ENCODE data around the gene F10.
"Not testable (repeated sequence)": the region's sequence is repeated elsewhere in the genome, so short reads cannot be mapped to it uniquely, and the experiment has no call there.

F10 gene

DNA sequence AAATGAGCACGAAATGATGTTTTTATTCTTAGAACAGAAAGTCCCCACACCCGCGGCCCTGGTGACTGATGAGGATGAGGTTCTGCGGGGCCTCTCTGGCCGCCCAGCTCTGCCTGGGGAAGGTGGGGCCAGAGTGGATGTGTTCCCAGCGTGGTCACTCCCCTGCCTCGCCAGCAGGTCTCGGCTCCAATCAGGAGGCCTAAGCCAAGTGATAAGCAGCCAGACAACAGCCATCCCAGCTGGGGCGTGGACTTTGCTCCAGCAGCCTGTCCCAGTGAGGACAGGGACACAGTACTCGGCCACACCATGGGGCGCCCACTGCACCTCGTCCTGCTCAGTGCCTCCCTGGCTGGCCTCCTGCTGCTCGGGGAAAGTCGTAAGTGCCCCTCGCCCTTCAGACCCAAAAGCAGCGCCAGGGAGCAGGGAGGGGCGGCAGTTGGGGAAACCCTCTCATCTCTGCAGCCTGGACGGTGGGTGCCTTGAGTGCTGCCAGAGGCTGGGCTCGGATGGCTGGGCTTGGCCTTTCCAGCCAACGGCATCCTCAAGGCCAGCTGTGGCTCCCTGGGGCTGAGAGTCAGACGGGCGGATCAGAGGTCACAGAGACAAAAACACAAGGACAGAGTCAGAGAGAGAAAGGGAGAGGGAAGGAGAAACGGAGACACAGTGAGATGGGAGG is at the start of gene F10:
Gene F10 (plus strand): TSS at position 250 of the 676 bp plus-strand sequence. CDS start 57 bp downstream, at position 307.
- DNase-seq = no peak

GRCh38 chr13:113073942-113074341 is 48.7 kb upstream of the F10 start:
- DNase-seq = no peak

- DNase-seq = no peak
These were observed 48.2 kb upstream of the F10 start for GRCh38 chr13:113074401-113074800.

- DNase-seq = no peak
These were observed 47.7 kb upstream of the F10 start for GRCh38 chr13:113074876-113075275.

- no peak for DNase-seq
These were observed 46.9 kb upstream of the F10 start for GRCh38 chr13:113075711-113076110.

GRCh38 chr13:113076681-113077401 is 45.8 kb upstream of the F10 start:
- no peak for DNase-seq

DNA sequence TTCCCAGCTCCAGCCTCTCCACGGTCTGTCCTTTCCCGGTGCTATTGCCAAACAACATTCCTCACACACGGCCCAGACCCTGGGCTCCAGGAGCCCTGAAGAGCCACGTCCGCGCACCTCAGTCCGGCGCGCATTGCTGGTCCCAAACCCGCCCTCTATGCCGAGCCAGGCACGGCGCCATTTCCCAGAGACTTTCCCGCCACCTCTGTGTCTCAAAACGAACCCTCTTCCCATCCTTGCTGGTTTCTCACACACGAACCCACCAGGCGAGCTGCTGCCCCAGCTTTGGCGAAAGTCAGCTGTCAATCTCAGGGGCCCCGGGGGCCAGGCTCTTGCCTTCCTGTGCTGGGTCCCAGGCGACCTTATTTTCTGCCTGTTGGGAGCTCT is 45.0 kb upstream of the F10 start:
- DNase-seq = no peak

- no peak for DNase-seq
These were observed 44.4 kb upstream of the F10 start for GRCh38 chr13:113077953-113078901.

- DNase-seq = no peak
These were observed 43.5 kb upstream of the F10 start for GRCh38 chr13:113078902-113079780.

GRCh38 chr13:113079781-113080080 is 42.9 kb upstream of the F10 start:
- DNase-seq = not testable (repeated sequence)

DNA sequence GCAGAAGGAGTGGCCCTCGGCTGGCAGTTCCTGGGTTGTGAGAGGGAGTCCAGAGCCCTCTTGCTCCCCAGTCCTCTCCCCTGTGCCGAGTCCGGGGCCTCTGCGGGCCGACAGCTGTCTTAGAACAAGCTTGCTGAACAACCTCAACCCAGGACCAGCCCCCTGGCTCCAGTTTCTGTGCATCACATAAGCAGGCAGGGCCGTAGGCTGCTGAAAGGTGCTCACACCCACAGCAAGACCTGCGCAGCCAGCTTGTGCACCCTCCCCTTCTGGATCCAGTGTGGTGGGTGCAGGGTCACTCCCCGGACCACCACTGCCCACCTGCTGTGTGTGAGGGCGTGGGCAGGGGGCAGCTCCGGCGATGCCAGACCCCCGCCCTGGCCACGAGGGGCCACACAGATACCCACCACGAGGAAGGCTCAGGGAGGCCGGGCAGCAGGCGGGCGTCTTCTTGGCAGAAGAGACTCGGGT is 42.2 kb upstream of the F10 start:
- DNase-seq = no peak

- no peak for DNase-seq
These were observed 41.6 kb upstream of the F10 start for GRCh38 chr13:113080901-113081521.

DNA sequence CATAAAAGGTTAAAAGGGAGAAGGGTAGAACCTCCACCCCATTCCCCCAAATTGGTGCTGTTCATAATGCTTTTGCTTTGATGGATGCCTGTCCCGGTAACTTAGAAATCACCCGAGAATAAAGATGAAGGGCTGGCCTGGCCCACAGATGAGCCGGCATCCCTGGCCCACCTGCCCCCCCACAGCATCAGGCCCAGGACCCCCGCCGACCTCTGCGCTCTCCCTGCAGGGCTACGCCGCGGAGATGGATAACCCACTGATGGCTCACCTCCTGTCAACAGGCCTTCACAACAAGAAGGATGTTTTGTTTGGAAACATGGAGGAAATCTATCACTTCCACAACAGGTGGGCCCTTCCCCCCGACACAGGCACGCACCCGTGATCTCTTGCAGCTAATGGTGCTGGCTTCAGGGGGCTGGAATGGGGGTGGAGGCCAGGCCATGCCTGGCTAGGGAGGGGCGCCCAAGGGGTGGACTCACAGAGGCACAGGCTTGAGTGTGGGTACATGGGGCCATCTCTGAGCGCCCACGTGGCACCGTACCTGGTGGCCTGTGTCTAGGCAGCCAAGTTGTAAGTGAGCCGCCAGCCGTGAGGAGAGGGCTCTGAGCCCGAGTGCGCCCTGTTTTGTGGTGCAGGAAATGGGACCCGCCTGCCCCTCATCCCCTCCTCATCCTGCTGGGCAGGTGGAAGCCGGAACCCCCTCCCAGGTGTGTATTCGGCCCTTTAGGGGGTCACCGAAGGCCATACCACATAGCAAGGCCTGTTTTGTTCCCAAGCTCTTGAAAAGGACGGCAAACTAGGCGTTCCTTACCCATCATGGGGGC is 40.2 kb upstream of the F10 start:
- no peak for DNase-seq

DNA sequence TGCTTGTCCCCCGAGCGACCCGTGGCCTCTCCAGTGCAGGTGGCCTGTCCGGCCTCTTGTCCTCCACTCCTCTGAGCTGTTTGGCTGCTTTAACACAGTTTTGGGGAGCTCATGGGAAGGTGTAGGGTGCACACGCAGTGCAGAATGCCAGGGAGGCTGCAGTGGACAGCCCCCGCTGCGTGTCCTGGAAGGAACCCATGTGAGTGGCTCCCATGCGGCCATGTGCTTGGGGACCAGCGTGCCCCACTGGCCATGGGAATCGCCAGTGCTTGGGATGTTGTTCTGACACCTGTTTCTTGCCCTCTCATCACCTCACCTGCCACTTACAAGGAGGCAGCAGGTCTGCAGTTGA is 39.6 kb upstream of the F10 start:
- no peak for DNase-seq

- no peak for DNase-seq
These were observed 39.1 kb upstream of the F10 start for GRCh38 chr13:113083402-113084061.

GRCh38 chr13:113084094-113084942 is 38.3 kb upstream of the F10 start:
- DNase-seq = no peak

- DNase-seq = no peak
These were observed 37.6 kb upstream of the F10 start for GRCh38 chr13:113084943-113085540.

- no peak for DNase-seq
These were observed 36.4 kb upstream of the F10 start for GRCh38 chr13:113086031-113086750.

Measured in SIG-M5 (cell line).